SK-N-MC (cell line): ENCODE measurements around the gene FAT1.

ENCODE experiments used
- EZH2 ChIP-seq: fragments of 200-600 bp; sonication (generic); IDR thresholded peaks from one replicate; pipeline ENCODE4 v1.6.1; 2017; ENCODE audit warnings: antibody characterized with exemption
- POLR2AphosphoS5 ChIP-seq: IDR thresholded peaks from 2 replicates; pipeline ENCODE4 v1.6.1; 2012; ENCODE audit warnings: mild to moderate bottlenecking, low read depth, low read length, borderline replicate concordance

- TF ChIP-seq POLR2AphosphoS5: no peak
- no peak for TF ChIP-seq EZH2
Observed at GRCh38 chr4:186749611-186750281, 26.1 kb upstream of the FAT1 start.
